ENCODE data around the gene GALNT13. TPM values are rescaled to one million over a fixed set of nuclear protein-coding genes. Genes with fewer than 3 reads are reported as not detected.

GALNT13 gene
- total RNA-seq, 2 experiments from 2014 or later, result not detected

DNA sequence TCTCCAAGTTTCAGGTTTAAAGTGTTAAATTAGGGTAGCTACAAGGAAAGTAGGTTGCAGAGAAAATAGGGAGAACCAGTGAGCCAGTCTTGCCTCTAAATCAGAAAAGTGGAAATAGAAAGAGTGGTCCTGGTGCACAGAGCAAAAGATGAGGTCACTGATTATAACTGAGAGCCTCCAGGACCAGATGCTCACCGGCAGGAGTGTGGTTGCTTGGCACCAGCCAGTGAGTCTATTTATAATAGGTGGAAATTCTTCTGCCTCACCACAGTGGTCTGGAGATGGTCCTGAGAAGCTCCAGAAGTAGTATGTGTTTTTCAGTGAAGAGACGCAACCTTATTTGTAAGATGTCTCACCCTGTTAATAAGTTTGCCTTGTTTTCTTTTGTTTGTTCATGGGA, 452.9 kb downstream of the GALNT13 start:
- Histone ChIP-seq H3K4me2 (ENCODE audit: low read length) (no peak overlapping the region), H3K36me3 (ENCODE audit: insufficient read depth, low read length) (no peaks in the 10 kb centered on the region), H4K20me1 (ENCODE audit: insufficient read depth, low read length) (no peaks in the 10 kb centered on the region), H3K79me2 (ENCODE audit: insufficient read depth, low read depth, low read length) (no peaks in the 10 kb centered on the region), H3K27ac (ENCODE audit: low read depth, low read length, poor library complexity, severe bottlenecking) (no peak overlapping the region), H3K9me3 (ENCODE audit: low read length) (no peaks in the 10 kb centered on the region), H3K4me1 (ENCODE audit: insufficient read depth, low read length, poor library complexity, severe bottlenecking) (no peaks in the 10 kb centered on the region), H3K4me3 (ENCODE audit: low read depth, low read length, poor library complexity, severe bottlenecking) (no peak overlapping the region), H2AFZ (ENCODE audit: low read length) (no peak overlapping the region), H3K9me2 (ENCODE audit: insufficient read depth, low read length) (no peaks in the 10 kb centered on the region)
- CTCF ChIA-PET (ENCODE audit: unreplicated experiment), result no interaction called here
- intact Hi-C loops (cut with micrococcal nuclease; ENCODE audit: unreplicated experiment), result no loop called here
- POLR2A ChIA-PET, result interaction anchor here (1.0 kb wide), 1 partner anchor 13 kb away, joined by 5 read pairs; no protein-coding TSS in a partner anchor
- BruUV-seq (replicated peaks), result no TSS peak
- DNase-seq (ENCODE audit: low spot score), result no peak
- TF ChIP-seq, protein P1, sequence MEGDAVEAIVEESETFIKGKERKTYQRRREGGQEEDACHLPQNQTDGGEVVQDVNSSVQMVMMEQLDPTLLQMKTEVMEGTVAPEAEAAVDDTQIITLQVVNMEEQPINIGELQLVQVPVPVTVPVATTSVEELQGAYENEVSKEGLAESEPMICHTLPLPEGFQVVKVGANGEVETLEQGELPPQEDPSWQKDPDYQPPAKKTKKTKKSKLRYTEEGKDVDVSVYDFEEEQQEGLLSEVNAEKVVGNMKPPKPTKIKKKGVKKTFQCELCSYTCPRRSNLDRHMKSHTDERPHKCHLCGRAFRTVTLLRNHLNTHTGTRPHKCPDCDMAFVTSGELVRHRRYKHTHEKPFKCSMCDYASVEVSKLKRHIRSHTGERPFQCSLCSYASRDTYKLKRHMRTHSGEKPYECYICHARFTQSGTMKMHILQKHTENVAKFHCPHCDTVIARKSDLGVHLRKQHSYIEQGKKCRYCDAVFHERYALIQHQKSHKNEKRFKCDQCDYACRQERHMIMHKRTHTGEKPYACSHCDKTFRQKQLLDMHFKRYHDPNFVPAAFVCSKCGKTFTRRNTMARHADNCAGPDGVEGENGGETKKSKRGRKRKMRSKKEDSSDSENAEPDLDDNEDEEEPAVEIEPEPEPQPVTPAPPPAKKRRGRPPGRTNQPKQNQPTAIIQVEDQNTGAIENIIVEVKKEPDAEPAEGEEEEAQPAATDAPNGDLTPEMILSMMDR (conservative IDR thresholded peaks at IDR 0.05; ENCODE audit: low read length), result no peak
- no peak for TF ChIP-seq EZH2phosphoT487 (IDR thresholded peaks at IDR 0.05; ENCODE audit: borderline replicate concordance, low read depth, low read length)

DNA sequence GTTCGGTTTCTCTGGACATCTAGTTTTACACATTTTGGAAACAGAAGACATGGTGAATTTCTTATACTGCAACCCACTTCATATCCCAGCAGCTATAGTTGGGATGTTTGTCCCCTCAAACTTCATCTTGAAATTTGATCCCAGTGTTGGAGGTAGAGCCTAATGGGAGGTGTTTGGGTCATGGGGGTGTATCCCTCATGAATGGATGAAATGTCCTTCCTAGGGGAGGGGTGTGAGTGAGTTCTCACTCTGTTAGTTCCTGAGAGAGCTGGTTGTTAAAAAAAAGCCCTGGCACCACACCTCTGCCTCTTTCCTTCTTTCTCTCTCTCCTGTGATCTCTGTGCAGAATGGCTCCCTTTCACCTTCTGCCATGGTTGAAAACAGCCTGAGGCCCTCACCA, 457.8 kb downstream of the GALNT13 start:
- no peak overlapping the region for H2AFZ ChIP-seq (ENCODE audit: low read length)
- no peaks in the 10 kb centered on the region for H3K9me3 ChIP-seq (ENCODE audit: low read length)
- H3K79me2 ChIP-seq (ENCODE audit: insufficient read depth, low read depth, low read length), result no peaks in the 10 kb centered on the region
- no peaks in the 10 kb centered on the region for H3K9me2 ChIP-seq (ENCODE audit: insufficient read depth, low read length)
- H3K36me3 ChIP-seq (ENCODE audit: insufficient read depth, low read length), result no peaks in the 10 kb centered on the region
- no peaks in the 10 kb centered on the region for H4K20me1 ChIP-seq (ENCODE audit: insufficient read depth, low read length)
- no TSS peak for BruUV-seq (replicated peaks)
- no peak for DNase-seq (ENCODE audit: low spot score)
- TF ChIP-seq, protein P1 (conservative IDR thresholded peaks at IDR 0.05; ENCODE audit: low read length), result no peak
- no peak for TF ChIP-seq EZH2phosphoT487 (IDR thresholded peaks at IDR 0.05; ENCODE audit: borderline replicate concordance, low read depth, low read length)
- POLR2A ChIA-PET, result no interaction called here
- no peaks in the 10 kb centered on the region for H3K4me1 ChIP-seq (ENCODE audit: insufficient read depth, low read length, poor library complexity, severe bottlenecking)
- no peak overlapping the region for H3K4me3 ChIP-seq (ENCODE audit: low read depth, low read length, poor library complexity, severe bottlenecking)
- intact Hi-C loops (cut with micrococcal nuclease; ENCODE audit: unreplicated experiment), result no loop called here
- CTCF ChIA-PET (ENCODE audit: unreplicated experiment), result no interaction called here
- no peak overlapping the region for H3K27ac ChIP-seq (ENCODE audit: low read depth, low read length, poor library complexity, severe bottlenecking)
- no peak overlapping the region for H3K4me2 ChIP-seq (ENCODE audit: low read length)

DNA sequence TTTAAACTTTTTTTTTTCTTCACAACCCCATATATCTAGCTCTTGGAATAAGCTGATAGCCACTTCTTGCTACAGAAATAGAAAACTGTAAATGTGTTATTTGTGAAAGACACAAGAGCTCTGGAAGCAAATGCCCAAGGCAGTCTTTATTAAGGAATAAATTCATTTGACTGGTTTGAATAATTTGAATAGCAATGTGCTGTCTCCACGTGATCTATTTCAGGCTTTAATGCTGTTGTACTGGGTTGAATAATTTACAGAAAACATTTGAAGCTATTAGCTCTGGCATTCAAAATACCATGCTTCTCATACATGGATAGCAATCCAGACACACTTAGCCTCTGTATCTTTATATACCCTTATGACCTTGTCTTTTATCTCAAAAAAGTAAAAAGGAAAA, 460.1 kb downstream of the GALNT13 start:
- Histone ChIP-seq H3K4me3 (ENCODE audit: low read depth, low read length, poor library complexity, severe bottlenecking) (no peak overlapping the region), H2AFZ (ENCODE audit: low read length) (no peak overlapping the region), H3K27ac (ENCODE audit: low read depth, low read length, poor library complexity, severe bottlenecking) (no peak overlapping the region), H3K36me3 (ENCODE audit: insufficient read depth, low read length) (no peaks in the 10 kb centered on the region), H3K79me2 (ENCODE audit: insufficient read depth, low read depth, low read length) (no peaks in the 10 kb centered on the region), H3K9me2 (ENCODE audit: insufficient read depth, low read length) (no peaks in the 10 kb centered on the region), H4K20me1 (ENCODE audit: insufficient read depth, low read length) (no peaks in the 10 kb centered on the region), H3K4me1 (ENCODE audit: insufficient read depth, low read length, poor library complexity, severe bottlenecking) (no peaks in the 10 kb centered on the region), H3K4me2 (ENCODE audit: low read length) (no peak overlapping the region), H3K9me3 (ENCODE audit: low read length) (no peaks in the 10 kb centered on the region)
- DNase-seq (ENCODE audit: low spot score), result no peak
- no TSS peak for BruUV-seq (replicated peaks)
- intact Hi-C loops (cut with micrococcal nuclease; ENCODE audit: unreplicated experiment), result no loop called here
- no peak for TF ChIP-seq EZH2phosphoT487 (IDR thresholded peaks at IDR 0.05; ENCODE audit: borderline replicate concordance, low read depth, low read length)
- TF ChIP-seq, protein P1 (conservative IDR thresholded peaks at IDR 0.05; ENCODE audit: low read length), result no peak
- CTCF ChIA-PET (ENCODE audit: unreplicated experiment), result no interaction called here
- POLR2A ChIA-PET, result interaction anchor here (2.7 kb wide), 1 partner anchor 14 kb away, joined by 10 read pairs; no protein-coding TSS in a partner anchor

Measured in OCI-LY7 (cell line).